ENCODE results near the gene ABCG2. TPM values are rescaled to one million over a fixed set of nuclear protein-coding genes. Genes with fewer than 3 reads are reported as not detected.
A peak's percentile ranks its signal among the peaks of the same experiment; 100 is the strongest.

ABCG2 gene
- total RNA-seq, 1 donor from 2014 or later: 0.40 TPM

DNA sequence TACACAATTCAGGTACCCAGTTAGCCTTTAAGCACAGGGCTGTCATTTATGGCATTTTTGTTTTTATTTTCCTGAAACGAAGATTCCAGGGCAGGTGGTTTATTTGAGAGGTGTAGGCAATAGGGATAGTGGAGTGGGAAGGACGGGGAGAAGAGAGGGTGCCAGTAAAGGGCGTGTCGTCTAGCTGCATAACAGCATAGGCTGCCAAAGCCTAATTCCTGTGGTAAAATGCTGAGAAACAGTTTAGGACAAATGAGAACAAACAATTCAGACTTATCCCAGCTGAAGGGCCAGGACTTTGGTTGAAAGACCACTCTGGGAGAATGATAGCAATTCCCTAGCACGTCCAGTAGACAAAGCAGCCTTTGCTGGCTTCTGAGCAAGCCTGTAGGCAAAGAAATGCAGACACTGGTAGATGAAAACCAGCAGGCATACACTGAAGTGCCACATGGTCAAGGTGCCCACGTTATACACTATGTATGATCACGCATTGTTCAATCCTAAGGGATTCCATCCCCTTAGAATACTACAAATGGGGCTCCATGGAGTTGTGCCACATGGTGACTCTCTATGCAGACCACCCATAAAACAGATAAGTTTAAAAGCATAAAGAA, 80.4 kb downstream of the ABCG2 start:
- TF ChIP-seq, protein P1, sequence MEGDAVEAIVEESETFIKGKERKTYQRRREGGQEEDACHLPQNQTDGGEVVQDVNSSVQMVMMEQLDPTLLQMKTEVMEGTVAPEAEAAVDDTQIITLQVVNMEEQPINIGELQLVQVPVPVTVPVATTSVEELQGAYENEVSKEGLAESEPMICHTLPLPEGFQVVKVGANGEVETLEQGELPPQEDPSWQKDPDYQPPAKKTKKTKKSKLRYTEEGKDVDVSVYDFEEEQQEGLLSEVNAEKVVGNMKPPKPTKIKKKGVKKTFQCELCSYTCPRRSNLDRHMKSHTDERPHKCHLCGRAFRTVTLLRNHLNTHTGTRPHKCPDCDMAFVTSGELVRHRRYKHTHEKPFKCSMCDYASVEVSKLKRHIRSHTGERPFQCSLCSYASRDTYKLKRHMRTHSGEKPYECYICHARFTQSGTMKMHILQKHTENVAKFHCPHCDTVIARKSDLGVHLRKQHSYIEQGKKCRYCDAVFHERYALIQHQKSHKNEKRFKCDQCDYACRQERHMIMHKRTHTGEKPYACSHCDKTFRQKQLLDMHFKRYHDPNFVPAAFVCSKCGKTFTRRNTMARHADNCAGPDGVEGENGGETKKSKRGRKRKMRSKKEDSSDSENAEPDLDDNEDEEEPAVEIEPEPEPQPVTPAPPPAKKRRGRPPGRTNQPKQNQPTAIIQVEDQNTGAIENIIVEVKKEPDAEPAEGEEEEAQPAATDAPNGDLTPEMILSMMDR (IDR thresholded peaks at IDR 0.05): no peak
- Mint-ChIP-seq H3K27me3 (ENCODE audit: low read depth) (no peaks in the 10 kb centered on the region), H3K36me3 (ENCODE audit: low read depth) (peaks cover 21% of the 10 kb centered on the region), H3K9me3 (ENCODE audit: low read depth) (no peaks in the 10 kb centered on the region), H3K27ac (ENCODE audit: unreplicated experiment) (no peak overlapping the region), H3K4me3 (ENCODE audit: unreplicated experiment) (no peak overlapping the region), H3K4me1 (ENCODE audit: low read depth) (peaks cover 7% of the 10 kb centered on the region)
- no peak for DNase-seq (ENCODE audit: low spot score)

DNA sequence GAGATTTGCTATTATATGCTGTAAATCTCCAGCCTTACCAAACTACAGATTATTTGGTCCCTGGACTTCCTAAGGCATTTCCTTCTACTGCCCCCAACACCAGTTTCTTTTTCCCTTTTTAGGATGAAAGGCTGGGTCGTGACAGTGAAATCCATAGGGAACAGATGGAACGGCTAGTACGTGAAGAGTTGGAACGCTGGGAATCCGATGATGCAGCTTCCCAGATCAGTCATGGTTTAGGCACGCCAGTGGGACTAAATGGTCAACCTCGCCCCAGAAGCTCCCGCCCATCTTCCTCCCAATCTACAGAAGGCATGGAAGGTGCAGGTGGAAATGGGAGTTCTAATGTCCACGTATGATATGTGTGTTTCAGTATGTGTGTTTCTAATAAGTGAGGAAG, 83.1 kb downstream of the ABCG2 start:
- Mint-ChIP-seq H3K4me1 (ENCODE audit: low read depth) (peaks cover 7% of the 10 kb centered on the region), H3K27ac (ENCODE audit: unreplicated experiment) (no peak overlapping the region), H3K9me3 (ENCODE audit: low read depth) (peaks cover 5% of the 10 kb centered on the region), H3K27me3 (ENCODE audit: low read depth) (no peaks in the 10 kb centered on the region), H3K36me3 (ENCODE audit: low read depth) (peaks cover 39% of the 10 kb centered on the region), H3K4me3 (ENCODE audit: unreplicated experiment) (no peak overlapping the region)
- TF ChIP-seq, protein P1 (IDR thresholded peaks at IDR 0.05): no peak
- no peak for DNase-seq (ENCODE audit: low spot score)

DNA sequence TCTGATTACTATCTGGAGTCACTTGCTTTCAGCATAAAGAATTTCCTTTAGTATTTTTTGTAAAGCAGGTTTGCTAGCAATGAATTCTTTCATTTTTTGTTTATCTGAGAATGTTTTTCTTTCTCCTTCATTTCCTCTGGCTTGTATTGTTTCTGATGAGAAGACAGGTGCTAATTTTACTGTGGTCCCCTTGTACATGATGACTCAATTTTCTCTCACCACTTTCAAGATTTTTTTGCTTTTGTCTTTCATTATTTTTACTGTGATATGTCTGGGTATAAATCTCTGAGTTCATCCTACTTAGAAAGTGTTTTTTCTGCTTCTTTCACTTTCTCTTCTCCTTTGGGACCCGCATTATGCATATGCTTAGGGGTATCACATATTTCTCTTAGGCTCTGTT, 88.4 kb downstream of the ABCG2 start:
- no peaks in the 10 kb centered on the region for H3K27me3 Mint-ChIP-seq (ENCODE audit: low read depth)
- peaks cover 5% of the 10 kb centered on the region for H3K4me1 Mint-ChIP-seq (ENCODE audit: low read depth)
- no peak for DNase-seq (ENCODE audit: low spot score)
- H3K9me3 Mint-ChIP-seq (ENCODE audit: low read depth): peaks cover 16% of the 10 kb centered on the region
- TF ChIP-seq, protein P1 (IDR thresholded peaks at IDR 0.05): no peak
- peaks cover 54% of the 10 kb centered on the region for H3K36me3 Mint-ChIP-seq (ENCODE audit: low read depth)
- H3K4me3 Mint-ChIP-seq (ENCODE audit: unreplicated experiment): no peak overlapping the region
- no peak overlapping the region for H3K27ac Mint-ChIP-seq (ENCODE audit: unreplicated experiment)

DNA sequence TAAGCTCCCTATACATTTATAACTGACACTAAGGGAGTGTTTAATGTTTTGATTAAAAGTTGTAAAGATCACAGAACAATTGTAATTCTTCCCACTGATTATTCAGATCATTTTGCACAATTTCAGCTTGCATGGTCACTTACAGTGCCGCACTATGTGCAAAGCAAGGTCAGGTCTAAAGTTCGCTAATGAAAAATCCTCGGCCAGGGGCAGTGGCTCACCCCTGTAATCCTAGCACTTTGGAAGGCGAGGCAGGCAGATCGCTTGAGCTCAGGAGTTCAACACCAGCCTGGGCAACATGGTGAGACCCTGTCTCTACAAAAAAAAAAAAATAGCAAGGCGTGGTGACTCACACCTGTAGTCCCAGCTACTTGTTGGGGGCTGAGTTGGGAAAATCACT, 94.0 kb downstream of the ABCG2 start:
- H3K9me3 Mint-ChIP-seq (ENCODE audit: low read depth): peaks cover 10% of the 10 kb centered on the region
- no peaks in the 10 kb centered on the region for H3K4me1 Mint-ChIP-seq (ENCODE audit: low read depth)
- H3K27me3 Mint-ChIP-seq (ENCODE audit: low read depth): no peaks in the 10 kb centered on the region
- H3K36me3 Mint-ChIP-seq (ENCODE audit: low read depth): peaks cover 37% of the 10 kb centered on the region
- DNase-seq (ENCODE audit: low spot score): no peak
- no peak overlapping the region for H3K4me3 Mint-ChIP-seq (ENCODE audit: unreplicated experiment)
- peak overlapping the region; percentile 8 for H3K27ac Mint-ChIP-seq (ENCODE audit: unreplicated experiment)
- TF ChIP-seq, protein P1 (IDR thresholded peaks at IDR 0.05): no peak

DNA sequence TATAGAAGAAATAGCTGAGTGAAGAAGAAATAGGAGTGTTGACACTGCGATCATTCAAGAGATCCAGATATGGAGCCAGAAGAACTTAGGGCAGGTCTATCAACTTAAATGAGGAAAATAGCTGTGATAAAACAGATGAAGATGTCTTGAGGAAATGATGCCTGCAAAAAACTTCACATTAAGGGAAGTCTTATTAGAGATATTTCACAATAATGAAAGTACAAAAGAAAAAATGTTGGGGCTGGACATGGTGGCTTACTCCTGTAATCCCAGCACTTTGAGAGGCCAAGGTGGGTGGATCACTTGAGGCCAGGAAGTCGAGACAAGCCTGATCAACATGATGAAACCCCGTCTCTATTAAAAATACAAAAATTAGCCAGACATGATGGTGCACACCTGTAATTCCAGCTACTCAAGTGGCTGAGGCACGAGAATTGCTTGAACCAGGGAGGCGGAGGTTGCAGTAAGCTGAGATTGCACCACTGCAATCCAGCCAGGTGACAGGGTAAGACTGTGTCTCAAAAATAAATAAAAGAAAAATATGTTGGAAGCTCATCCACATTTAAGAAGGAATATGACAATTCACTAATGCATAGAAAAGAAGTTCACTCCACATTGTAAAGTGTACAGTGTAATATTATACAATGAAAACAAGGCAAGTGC, 94.7 kb downstream of the ABCG2 start:
- Mint-ChIP-seq H3K36me3 (ENCODE audit: low read depth) (peaks cover 38% of the 10 kb centered on the region), H3K27me3 (ENCODE audit: low read depth) (no peaks in the 10 kb centered on the region), H3K27ac (ENCODE audit: unreplicated experiment) (no peak overlapping the region), H3K9me3 (ENCODE audit: low read depth) (peaks cover 8% of the 10 kb centered on the region), H3K4me3 (ENCODE audit: unreplicated experiment) (no peak overlapping the region), H3K4me1 (ENCODE audit: low read depth) (no peaks in the 10 kb centered on the region)
- TF ChIP-seq, protein P1 (IDR thresholded peaks at IDR 0.05): no peak
- DNase-seq (ENCODE audit: low spot score): no peak
